OCI-LY3 (cell line): ENCODE data around the gene FARP1.

Experiments used
- CTCF ChIP-seq: fragments of 200-600, 300-600 bp; sonication (generic); IDR thresholded peaks from 2 replicates; pipeline ENCODE4 v1.5.1; 2014; ENCODE audit warnings: antibody characterized with exemption, low read length, low read depth
- EZH2phosphoT487 ChIP-seq: fragments of 200-600 bp; shearing (Covaris generic); IDR thresholded peaks from 2 replicates; pipeline ENCODE4 v1.6.1; 2018; ENCODE audit warnings: antibody characterized with exemption, mixed run types, low read depth

GRCh38 chr13:98156259-98156658 lies 13.4 kb downstream of the FARP1 start:
- TF ChIP-seq CTCF (no peak), EZH2phosphoT487 (no peak)
